HCT116 (cell line): ENCODE data around the gene HEPACAM. TPM values are rescaled to one million over a fixed set of nuclear protein-coding genes. Genes with fewer than 3 reads are reported as not detected.

Experiments
- ATAC-seq: fragments of 200-7000 bp; cut with Tn5 transposase; 2 replicates; pipeline ENCODE4 v1.9.1; 2020; ENCODE audit warnings: mild to moderate bottlenecking, moderate library complexity
- BruUV-seq: library from RNA; stranded (reverse); fragments of 400-500 nt; replicated peaks from 2 replicates; lab custom pipeline; 2021; lab: Mats Ljungman, UMichigan
- CTCF ChIA-PET: fragments of 300-600 bp; sonication (Branson Sonifier 250); formaldehyde crosslinking; loops from one replicate; lab custom pipeline; 2021; ENCODE audit warnings: antibody characterized with exemption; lab: Charles Lee
- POLR2A ChIA-PET: fragments of 300-600, 350-600 bp; sonication (Branson Sonifier 250); formaldehyde crosslinking; loops from one replicate; lab custom pipeline; 2021; ENCODE audit warnings: antibody characterized with exemption; lab: Charles Lee
- RAD21 ChIA-PET, 2 experiments: fragments of 300-600 bp; sonication (Branson Sonifier 250); formaldehyde crosslinking; loops; one replicate each; lab custom pipeline; 2023; ENCODE audit warnings: low total read pairs in 2 of 2; ENCODE audit not compliant: uncharacterized antibody in 2 of 2, unreplicated experiment in 2 of 2, low non-redundant PET in 1 of 2; lab: Charles Lee
- DNase-seq: peaks from one replicate; pipeline ENCODE4 v3.0.0-alpha.2; 2010; ENCODE audit warnings: low read depth, low spot score
- H2AFZ ChIP-seq: fragments of 200-600 bp; shearing (Covaris generic), sonication (generic); 2 replicates; pipeline ENCODE4 v1.6.1; 2017; ENCODE audit warnings: low read depth, mixed run types, mixed read lengths, antibody characterized with exemption, low read length; ENCODE audit not compliant: poor library complexity, severe bottlenecking
- H3K27ac ChIP-seq: 2 replicates; pipeline ENCODE4 v1.5.1; 2012; ENCODE audit warnings: low read depth, low read length
- H3K27me3 ChIP-seq: fragments of 200-600 bp; sonication (generic); 2 replicates; pipeline ENCODE4 v1.6.1; 2016; ENCODE audit warnings: mixed run types, low read length, mixed read lengths; ENCODE audit not compliant: insufficient read depth
- H3K36me3 ChIP-seq, 2 experiments: fragments of 200-500 bp in 1 of 2; fragments of 200-600 bp in 1 of 2; sonication (Bioruptor generic) in 1 of 2; sonication (generic) in 1 of 2; 2 replicates each; pipeline versions ENCODE4 v1.5.1 to v1.6.1; 2014 to 2016; ENCODE audit warnings: low read length in 2 of 2, inconsistent platforms in 1 of 2, mixed read lengths in 1 of 2, mixed run types in 1 of 2; ENCODE audit not compliant: insufficient read depth in 2 of 2, control insufficient read depth in 1 of 2
- H3K4me1 ChIP-seq, 2 experiments: fragments of 200-600 bp in 1 of 2; sonication (generic) in 1 of 2; 2 replicates each; pipeline versions ENCODE4 v1.5.1 to v1.6.1; 2012 to 2017; ENCODE audit warnings: low read length in 2 of 2, inconsistent platforms in 1 of 2, mild to moderate bottlenecking in 1 of 2, mixed read lengths in 1 of 2, mixed run types in 1 of 2, moderate library complexity in 1 of 2; ENCODE audit not compliant: insufficient read depth in 2 of 2, control insufficient read depth in 1 of 2
- H3K4me2 ChIP-seq: fragments of 200-600 bp; sonication (generic); 2 replicates; pipeline ENCODE4 v1.6.1; 2017; ENCODE audit warnings: mixed run types, low read length, mixed read lengths
- H3K4me3 ChIP-seq, 2 experiments: fragments of 200-600 bp in 1 of 2; sonication (generic) in 1 of 2; replicated peaks in 1 of 2; 2 replicates each; pipeline ENCODE4 v1.5.1; 2011 to 2016; ENCODE audit warnings: low read length in 2 of 2, control low read depth in 1 of 2, low read depth in 1 of 2, mild to moderate bottlenecking in 1 of 2, mixed read lengths in 1 of 2, mixed run types in 1 of 2
- H3K79me2 ChIP-seq: fragments of 200-600 bp; sonication (generic); 2 replicates; pipeline ENCODE4 v1.6.1; 2017; ENCODE audit warnings: mild to moderate bottlenecking, mixed run types, low read length, moderate library complexity, mixed read lengths; ENCODE audit not compliant: insufficient read depth
- H3K9ac ChIP-seq: fragments of 200-600 bp; sonication (generic); 2 replicates; pipeline ENCODE4 v1.6.1; 2016; ENCODE audit warnings: low read length, mixed read lengths
- H3K9me2 ChIP-seq: fragments of 200-600 bp; sonication (generic), shearing (Covaris generic); 2 replicates; pipeline ENCODE4 v1.6.1; 2017; ENCODE audit warnings: mixed run types, mild to moderate bottlenecking, moderate library complexity; ENCODE audit not compliant: insufficient read depth
- H3K9me3 ChIP-seq, 2 experiments: fragments of 200-500 bp in 1 of 2; fragments of 200-600 bp in 1 of 2; sonication (Bioruptor generic) in 1 of 2; sonication (generic) in 1 of 2; 2 replicates each; pipeline ENCODE4 v1.6.1; 2014 to 2017; ENCODE audit warnings: low read length in 2 of 2, mixed read lengths in 2 of 2, inconsistent platforms in 1 of 2, low read depth in 1 of 2, mild to moderate bottlenecking in 1 of 2, mixed run types in 1 of 2, moderate library complexity in 1 of 2; ENCODE audit not compliant: control insufficient read depth in 1 of 2, insufficient read depth in 1 of 2
- H4K20me1 ChIP-seq: fragments of 200-600 bp; sonication (generic), shearing (Covaris generic); 2 replicates; pipeline ENCODE4 v1.6.1; 2017; ENCODE audit warnings: mixed run types, mild to moderate bottlenecking, moderate library complexity; ENCODE audit not compliant: insufficient read depth
- ATF3 ChIP-seq: IDR thresholded peaks from 2 replicates; pipeline ENCODE4 v1.6.1; 2012
- CEBPB ChIP-seq: IDR thresholded peaks from 2 replicates; pipeline ENCODE4 v1.6.1; 2012; ENCODE audit warnings: low read depth
- ELF1 ChIP-seq: IDR thresholded peaks from 2 replicates; pipeline ENCODE4 v1.6.1; 2012; ENCODE audit warnings: low read depth, borderline replicate concordance
- EZH2 ChIP-seq: fragments of 200-600 bp; sonication (generic); IDR thresholded peaks from 2 replicates; pipeline ENCODE4 v1.6.1; 2017; ENCODE audit warnings: antibody characterized with exemption, mixed run types
- EZH2phosphoT487 ChIP-seq: fragments of 200-600 bp; IDR thresholded peaks from 2 replicates; pipeline ENCODE4 v1.6.1; 2018; ENCODE audit warnings: antibody characterized with exemption, borderline replicate concordance
- FOSL1 ChIP-seq: IDR thresholded peaks from 2 replicates; pipeline ENCODE4 v1.6.1; 2012; ENCODE audit warnings: low read depth
- JUND ChIP-seq: IDR thresholded peaks from 2 replicates; pipeline ENCODE4 v1.6.1; 2012
- RAD21 ChIP-seq: IDR thresholded peaks from 2 replicates; pipeline ENCODE4 v1.6.1; 2012; ENCODE audit warnings: low read depth, mild to moderate bottlenecking
- SP1 ChIP-seq: IDR thresholded peaks from 2 replicates; pipeline ENCODE4 v1.6.1; 2012; ENCODE audit warnings: low read depth
- SRF ChIP-seq: IDR thresholded peaks from 2 replicates; pipeline ENCODE4 v1.6.1; 2012; ENCODE audit warnings: low read depth
- TCF7L2 ChIP-seq: IDR thresholded peaks from 2 replicates; pipeline ENCODE4 v1.7.0; 2011; ENCODE audit warnings: borderline replicate concordance, inconsistent platforms; ENCODE audit not compliant: insufficient read depth, insufficient read length; ENCODE audit errors: extremely low read depth
- YY1 ChIP-seq: IDR thresholded peaks from 2 replicates; pipeline ENCODE4 v1.6.1; 2011; ENCODE audit warnings: low read length, low read depth, moderate library complexity, mild to moderate bottlenecking; ENCODE audit not compliant: insufficient replicate concordance; ENCODE audit errors: extremely low read depth
- ZFX ChIP-seq: fragments of 450-650 bp; IDR thresholded peaks from 2 replicates; pipeline ENCODE4 v1.6.1; 2017
- intact Hi-C: fragments of 100-400 bp; cut with micrococcal nuclease; formaldehyde crosslinking; loops from 2 replicates; pipeline ENCODE4 v1.10.0; 2022
- total RNA-seq: library from RNA; stranded (reverse); gene quantifications from one replicate; pipeline ENCODE4 v1.2.1, GENCODE V29; 2021; ENCODE audit not compliant: unreplicated experiment
- TF ChIP-seq, protein P1 (sequence below): IDR thresholded peaks from 2 replicates; pipeline ENCODE4 v1.6.1; 2012
- TF ChIP-seq, protein P2 (sequence below), 3 experiments: fragments of 200-600 bp in 1 of 3; sonication (generic) in 1 of 3; IDR thresholded peaks in 2 of 3; conservative IDR thresholded peaks in 1 of 3; 2 replicates each; pipeline ENCODE4 v1.5.1; 2012 to 2017; ENCODE audit warnings: low read depth in 2 of 3, low read length in 2 of 3, antibody characterized with exemption in 1 of 3, borderline replicate concordance in 1 of 3, control low read depth in 1 of 3, mild to moderate bottlenecking in 1 of 3, mixed read lengths in 1 of 3, mixed run types in 1 of 3, moderate library complexity in 1 of 3; ENCODE audit not compliant: insufficient read depth in 1 of 3

Gene HEPACAM
- total RNA-seq, 1 experiment from 2014 or later, result not detected

- TF ChIP-seq, protein P1, sequence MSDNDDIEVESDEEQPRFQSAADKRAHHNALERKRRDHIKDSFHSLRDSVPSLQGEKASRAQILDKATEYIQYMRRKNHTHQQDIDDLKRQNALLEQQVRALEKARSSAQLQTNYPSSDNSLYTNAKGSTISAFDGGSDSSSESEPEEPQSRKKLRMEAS, result no peak
- TF ChIP-seq SP1 (peak; percentile 44; the same call in 1 of the 2 replicates), RAD21 (no peak), FOSL1 (peak; percentile 77), EZH2 (no peak), SRF (no peak), CEBPB (no peak), EZH2phosphoT487 (no peak), YY1 (no peak), TCF7L2 (no peak), JUND (no peak; the same call in none of the 2 replicates), ATF3 (no peak), ELF1 (no peak)
- TF ChIP-seq, all 23 proteins: peak for 3
These were observed 37.6 kb downstream of the HEPACAM start (continued) for GRCh38 chr11:124898263-124898680.

DNA sequence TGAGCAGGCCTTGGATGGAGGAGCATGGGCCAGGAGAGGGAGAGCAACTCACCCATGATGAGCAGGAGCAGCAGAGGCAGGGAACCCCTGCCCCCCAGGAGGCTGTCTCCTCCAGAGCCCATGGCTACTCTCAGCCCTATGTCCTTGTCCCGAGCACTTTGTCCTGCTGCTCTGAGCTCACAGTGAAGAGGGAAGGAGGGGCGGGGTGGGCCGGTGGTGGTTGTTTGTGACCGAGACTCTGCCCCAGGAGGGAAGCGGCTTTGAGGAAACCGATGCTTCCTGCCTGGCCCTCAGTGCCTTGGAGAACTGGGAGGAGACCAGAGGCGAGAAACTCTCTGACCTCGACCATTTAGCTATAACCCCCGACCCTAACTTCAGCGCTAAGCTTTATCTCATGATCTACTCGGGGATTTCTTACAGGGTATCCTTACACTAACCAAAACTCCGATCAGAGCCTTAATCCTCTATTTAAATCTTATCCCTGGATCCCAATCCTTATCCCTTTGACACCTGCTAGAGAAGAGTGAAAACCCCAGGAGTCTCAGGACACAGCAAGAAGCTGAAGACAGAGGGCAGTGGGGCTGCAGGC lies 38.1 kb downstream of the HEPACAM start, which contains the start of gene ROBO4:
Gene ROBO4 (minus strand): TSS at position 192 of the 589 bp plus-strand sequence. CDS start 70 bp downstream, at position 122.
- H3K36me3 ChIP-seq, result no peaks in the 10 kb centered on the region
- POLR2A ChIA-PET, result interaction anchor here (1.9 kb wide), 1 partner anchor 22 kb away, joined by 19 read pairs; no protein-coding TSS in a partner anchor
- peak within 1 kb of the TSS; percentile 33 for H2AFZ ChIP-seq
- H3K9me3 ChIP-seq, result no peaks in the 10 kb centered on the region
- no peak for ATAC-seq
- no TSS peak for BruUV-seq
- H3K27me3 ChIP-seq, result no peaks in the 10 kb centered on the region
- DNase-seq, result no peak
- TF ChIP-seq YY1, result no peak
- no peak for TF ChIP-seq ZFX
- TF ChIP-seq, protein P2, sequence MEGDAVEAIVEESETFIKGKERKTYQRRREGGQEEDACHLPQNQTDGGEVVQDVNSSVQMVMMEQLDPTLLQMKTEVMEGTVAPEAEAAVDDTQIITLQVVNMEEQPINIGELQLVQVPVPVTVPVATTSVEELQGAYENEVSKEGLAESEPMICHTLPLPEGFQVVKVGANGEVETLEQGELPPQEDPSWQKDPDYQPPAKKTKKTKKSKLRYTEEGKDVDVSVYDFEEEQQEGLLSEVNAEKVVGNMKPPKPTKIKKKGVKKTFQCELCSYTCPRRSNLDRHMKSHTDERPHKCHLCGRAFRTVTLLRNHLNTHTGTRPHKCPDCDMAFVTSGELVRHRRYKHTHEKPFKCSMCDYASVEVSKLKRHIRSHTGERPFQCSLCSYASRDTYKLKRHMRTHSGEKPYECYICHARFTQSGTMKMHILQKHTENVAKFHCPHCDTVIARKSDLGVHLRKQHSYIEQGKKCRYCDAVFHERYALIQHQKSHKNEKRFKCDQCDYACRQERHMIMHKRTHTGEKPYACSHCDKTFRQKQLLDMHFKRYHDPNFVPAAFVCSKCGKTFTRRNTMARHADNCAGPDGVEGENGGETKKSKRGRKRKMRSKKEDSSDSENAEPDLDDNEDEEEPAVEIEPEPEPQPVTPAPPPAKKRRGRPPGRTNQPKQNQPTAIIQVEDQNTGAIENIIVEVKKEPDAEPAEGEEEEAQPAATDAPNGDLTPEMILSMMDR (IDR thresholded peaks at IDR 0.05 in 2 of 3, conservative IDR thresholded peaks at IDR 0.05 in 1 of 3; ENCODE audit: borderline replicate concordance in 1 of 3, insufficient read depth in 1 of 3, low read depth in 2 of 3, low read length in 2 of 3), result peak in 1 of 3 experiments; percentile 7; a peak in 1 of 6 replicates
- no peak for TF ChIP-seq SRF
- no peaks in the 10 kb centered on the region for H3K9me2 ChIP-seq
- no peaks in the 10 kb centered on the region for H3K79me2 ChIP-seq
- intact Hi-C loops, result no loop called here
- CTCF ChIA-PET, result interaction anchor here (2.6 kb wide), 1 partner anchor 22 kb away, joined by 15 read pairs; no protein-coding TSS in a partner anchor
- no peak within 1 kb of the TSS; a peak in 1 of 4 replicates for H3K4me3 ChIP-seq
- no peak within 1 kb of the TSS for H3K9ac ChIP-seq
- no peaks in the 10 kb centered on the region for H4K20me1 ChIP-seq
- no peak within 1 kb of the TSS for H3K27ac ChIP-seq
- H3K4me2 ChIP-seq, result peak within 1 kb of the TSS; percentile 42
- H3K4me1 ChIP-seq, result peaks cover 6 to 42% of the 10 kb centered on the region in 2 experiments
- RAD21 ChIA-PET, result no interaction called here
